Measurements from ENCODE around the gene TNFAIP3.

TNFAIP3 gene

DNA sequence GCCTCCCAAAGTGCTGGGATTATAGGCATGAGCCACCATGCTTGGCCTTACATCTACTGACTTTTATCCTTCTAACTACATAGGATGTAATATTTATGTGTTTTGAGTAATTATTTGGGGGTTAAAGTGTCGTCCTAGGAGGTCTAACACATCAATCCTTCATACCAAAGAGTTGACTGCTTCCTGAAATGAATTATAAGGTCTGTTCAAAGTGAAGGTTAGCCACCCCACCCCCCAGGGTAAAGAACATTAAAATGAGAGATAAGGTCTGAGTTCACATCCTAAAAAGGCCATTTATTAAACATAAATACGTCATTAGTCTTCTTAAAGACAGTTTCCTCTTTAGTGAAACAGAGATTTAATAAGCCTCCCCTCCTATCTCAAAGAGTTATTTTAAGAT, 33.8 kb downstream of the TNFAIP3 start:
- Histone ChIP-seq H3K27ac (no peak overlapping the region), H3K27me3 (replicated peaks) (no peaks in the 10 kb centered on the region), H3K4me3 (ENCODE audit: low read depth, low read length) (no peak overlapping the region), H3K36me3 (replicated peaks) (no peaks in the 10 kb centered on the region)
- TF ChIP-seq, protein P1, sequence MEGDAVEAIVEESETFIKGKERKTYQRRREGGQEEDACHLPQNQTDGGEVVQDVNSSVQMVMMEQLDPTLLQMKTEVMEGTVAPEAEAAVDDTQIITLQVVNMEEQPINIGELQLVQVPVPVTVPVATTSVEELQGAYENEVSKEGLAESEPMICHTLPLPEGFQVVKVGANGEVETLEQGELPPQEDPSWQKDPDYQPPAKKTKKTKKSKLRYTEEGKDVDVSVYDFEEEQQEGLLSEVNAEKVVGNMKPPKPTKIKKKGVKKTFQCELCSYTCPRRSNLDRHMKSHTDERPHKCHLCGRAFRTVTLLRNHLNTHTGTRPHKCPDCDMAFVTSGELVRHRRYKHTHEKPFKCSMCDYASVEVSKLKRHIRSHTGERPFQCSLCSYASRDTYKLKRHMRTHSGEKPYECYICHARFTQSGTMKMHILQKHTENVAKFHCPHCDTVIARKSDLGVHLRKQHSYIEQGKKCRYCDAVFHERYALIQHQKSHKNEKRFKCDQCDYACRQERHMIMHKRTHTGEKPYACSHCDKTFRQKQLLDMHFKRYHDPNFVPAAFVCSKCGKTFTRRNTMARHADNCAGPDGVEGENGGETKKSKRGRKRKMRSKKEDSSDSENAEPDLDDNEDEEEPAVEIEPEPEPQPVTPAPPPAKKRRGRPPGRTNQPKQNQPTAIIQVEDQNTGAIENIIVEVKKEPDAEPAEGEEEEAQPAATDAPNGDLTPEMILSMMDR (IDR thresholded peaks at IDR 0.05; ENCODE audit: low read depth, low read length, missing control alignments): no peak
- in situ Hi-C loops (cut with HindIII; ENCODE audit: low pct_ligation_motif_present, low sequenced_read_pairs): no loop called here
- DNase-seq: no peak

DNA sequence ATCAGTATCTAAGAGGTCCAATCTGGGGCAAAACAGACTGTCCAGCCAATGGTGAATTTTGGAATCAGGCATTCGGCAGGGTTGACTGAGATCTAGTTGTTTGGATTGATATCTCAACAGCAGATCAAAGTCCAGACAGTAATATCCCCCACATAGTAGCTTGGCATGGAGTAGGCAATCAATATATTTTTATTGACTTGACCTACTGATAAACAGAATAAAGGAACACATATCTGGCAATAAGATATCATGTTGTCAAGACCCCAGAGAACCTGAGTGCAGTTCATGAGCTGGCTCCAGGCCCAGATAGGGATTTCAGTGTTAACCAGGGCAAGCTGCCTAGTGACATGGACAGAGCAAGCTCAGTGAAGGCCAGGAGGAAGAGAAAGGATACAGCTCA, 34.4 kb downstream of the TNFAIP3 start:
- in situ Hi-C loops (cut with HindIII; ENCODE audit: low pct_ligation_motif_present, low sequenced_read_pairs): no loop called here
- no peaks in the 10 kb centered on the region for H3K27me3 ChIP-seq (replicated peaks)
- no peaks in the 10 kb centered on the region for H3K36me3 ChIP-seq (replicated peaks)
- no peak overlapping the region for H3K4me3 ChIP-seq (ENCODE audit: low read depth, low read length)
- H3K27ac ChIP-seq: no peak overlapping the region
- no peak for DNase-seq
- TF ChIP-seq, protein P1 (IDR thresholded peaks at IDR 0.05; ENCODE audit: low read depth, low read length, missing control alignments): no peak

GRCh38 chr6:137902699-137903098, 35.6 kb downstream of the TNFAIP3 start:
- TF ChIP-seq, protein P1 (IDR thresholded peaks at IDR 0.05; ENCODE audit: low read depth, low read length, missing control alignments): no peak
- H3K27ac ChIP-seq: no peak overlapping the region
- H3K27me3 ChIP-seq (replicated peaks): no peaks in the 10 kb centered on the region
- no peak for DNase-seq
- no peak overlapping the region for H3K4me3 ChIP-seq (ENCODE audit: low read depth, low read length)
- H3K36me3 ChIP-seq (replicated peaks): no peaks in the 10 kb centered on the region
- in situ Hi-C loops (cut with HindIII; ENCODE audit: low pct_ligation_motif_present, low sequenced_read_pairs): no loop called here

- H3K27ac ChIP-seq: no peak overlapping the region
- in situ Hi-C loops (cut with HindIII; ENCODE audit: low pct_ligation_motif_present, low sequenced_read_pairs): no loop called here
- TF ChIP-seq, protein P1 (IDR thresholded peaks at IDR 0.05; ENCODE audit: low read depth, low read length, missing control alignments): no peak
- no peak for DNase-seq
- no peaks in the 10 kb centered on the region for H3K27me3 ChIP-seq (replicated peaks)
- no peak overlapping the region for H3K4me3 ChIP-seq (ENCODE audit: low read depth, low read length)
- no peaks in the 10 kb centered on the region for H3K36me3 ChIP-seq (replicated peaks)
These were observed 36.3 kb downstream of the TNFAIP3 start for GRCh38 chr6:137903274-137903932.

GRCh38 chr6:137903933-137904821, 37.1 kb downstream of the TNFAIP3 start:
- TF ChIP-seq, protein P1 (IDR thresholded peaks at IDR 0.05; ENCODE audit: low read depth, low read length, missing control alignments): no peak
- in situ Hi-C loops (cut with HindIII; ENCODE audit: low pct_ligation_motif_present, low sequenced_read_pairs): no loop called here
- no peak overlapping the region for H3K27ac ChIP-seq
- no peaks in the 10 kb centered on the region for H3K27me3 ChIP-seq (replicated peaks)
- H3K4me3 ChIP-seq (ENCODE audit: low read depth, low read length): no peak overlapping the region
- H3K36me3 ChIP-seq (replicated peaks): no peaks in the 10 kb centered on the region
- DNase-seq: no peak

Data from brain microvascular endothelial cell (primary cell).